GM04503 (cell line): ENCODE results near the gene GID4.

Experiments
- DNase-seq: peaks from one replicate; pipeline ENCODE4 v3.0.0-alpha.2; 2012; ENCODE audit warnings: low read depth

GID4 gene

GRCh38 chr17:18102640-18103039, 63.4 kb downstream of the GID4 start:
- DNase-seq = no peak

GRCh38 chr17:18105027-18105426, 65.8 kb downstream of the GID4 start:
- no peak for DNase-seq

GRCh38 chr17:18105595-18105994, 66.4 kb downstream of the GID4 start:
- DNase-seq = no peak

- DNase-seq = no peak
Observed at GRCh38 chr17:18106211-18106610, 67.0 kb downstream of the GID4 start.

GRCh38 chr17:18107061-18107790, 68.0 kb downstream of the GID4 start:
- DNase-seq = no peak

GRCh38 chr17:18107971-18108370, 68.8 kb downstream of the GID4 start:
- no peak for DNase-seq

GRCh38 chr17:18108401-18109312, 69.4 kb downstream of the GID4 start, which contains the start of gene MYO15A:
Gene MYO15A, plus strand, starts transcription at chr17:18108756. Its CDS starts 10,045 bp downstream, at chr17:18118801.
- DNase-seq = no peak

GRCh38 chr17:18109935-18110485, 70.8 kb downstream of the GID4 start:
- no peak for DNase-seq

GRCh38 chr17:18110636-18111145, 71.5 kb downstream of the GID4 start:
- no peak for DNase-seq

- DNase-seq = no peak
Observed at GRCh38 chr17:18111330-18111971, 72.2 kb downstream of the GID4 start.

- no peak for DNase-seq
Observed at GRCh38 chr17:18115517-18115916, 76.3 kb downstream of the GID4 start.

- DNase-seq = no peak
Observed at GRCh38 chr17:18116078-18116477, 76.9 kb downstream of the GID4 start.

- DNase-seq = no peak
Observed at GRCh38 chr17:18117533-18117932, 78.3 kb downstream of the GID4 start.
